ENCODE data around the gene TENM4. TPM values are rescaled to one million over a fixed set of nuclear protein-coding genes. Genes with fewer than 3 reads are reported as not detected.

Gene TENM4
- total and polyA plus RNA-seq, 4 experiments from 2014 or later: 0.25 to 0.28 TPM; not detected in 2

GRCh38 chr11:78791254-78791653 lies 649.6 kb downstream of the TENM4 start:
- CTCF ChIA-PET (ENCODE audit: partially characterized antibody): no interaction called here
- H3K9me3 ChIP-seq (ENCODE audit: control insufficient read depth in 1 of 2, low read length in 2 of 2): no peaks in the 10 kb centered on the region
- H3K4me3 Mint-ChIP-seq: no peak overlapping the region
- H3K4me1 ChIP-seq (ENCODE audit: insufficient read depth, low read length): no peaks in the 10 kb centered on the region
- no peak overlapping the region for H3K27ac ChIP-seq (ENCODE audit: low read depth, low read length)
- no peaks in the 10 kb centered on the region for H3K36me3 Mint-ChIP-seq
- no peak overlapping the region for H3K27ac Mint-ChIP-seq
- H3K27me3 ChIP-seq (ENCODE audit: insufficient read depth, low read length): no peaks in the 10 kb centered on the region
- peaks cover 0 to 2% (median 0%) of the 10 kb centered on the region in 8 donors for H3K9me3 Mint-ChIP-seq
- H3K4me3 ChIP-seq (ENCODE audit: low read length in 2 of 2): no peak overlapping the region
- H3K27me3 Mint-ChIP-seq: no peaks in the 10 kb centered on the region
- intact Hi-C loops (cut with micrococcal nuclease): no loop called here
- no peaks in the 10 kb centered on the region for H3K4me1 Mint-ChIP-seq
- POLR2A ChIA-PET (ENCODE audit: partially characterized antibody): no interaction called here
- DNase-seq: no peak
- no peaks in the 10 kb centered on the region for H3K36me3 ChIP-seq (ENCODE audit: insufficient read depth, low read length)

- Mint-ChIP-seq H3K36me3 (no peaks in the 10 kb centered on the region), H3K27ac (no peak overlapping the region), H3K27me3 (peaks cover 0 to under 1% of the 10 kb centered on the region in 2 donors), H3K4me3 (no peak overlapping the region), H3K9me3 (peaks cover 0 to 2% (median 0%) of the 10 kb centered on the region in 8 donors), H3K4me1 (no peaks in the 10 kb centered on the region)
- H3K9me3 ChIP-seq (ENCODE audit: control insufficient read depth in 1 of 2, low read length in 2 of 2): no peaks in the 10 kb centered on the region
- H3K36me3 ChIP-seq (ENCODE audit: insufficient read depth, low read length): no peaks in the 10 kb centered on the region
- H3K4me3 ChIP-seq (ENCODE audit: low read length in 2 of 2): no peak overlapping the region
- ChIA-PET CTCF (ENCODE audit: partially characterized antibody) (no interaction called here), POLR2A (ENCODE audit: partially characterized antibody) (no interaction called here)
- no peak overlapping the region for H3K27ac ChIP-seq (ENCODE audit: low read depth, low read length)
- intact Hi-C loops (cut with micrococcal nuclease): no loop called here
- H3K27me3 ChIP-seq (ENCODE audit: insufficient read depth, low read length): no peaks in the 10 kb centered on the region
- DNase-seq: no peak
- H3K4me1 ChIP-seq (ENCODE audit: insufficient read depth, low read length): no peaks in the 10 kb centered on the region
These were observed 650.0 kb downstream of the TENM4 start for GRCh38 chr11:78790784-78791183.

GRCh38 chr11:78789375-78789774 lies 651.5 kb downstream of the TENM4 start:
- H3K27ac ChIP-seq (ENCODE audit: low read depth, low read length): no peak overlapping the region
- Mint-ChIP-seq H3K36me3 (no peaks in the 10 kb centered on the region), H3K27me3 (peaks cover 1 to 4% of the 10 kb centered on the region in 2 donors), H3K4me3 (no peak overlapping the region), H3K9me3 (peaks cover 0 to 2% (median 0%) of the 10 kb centered on the region in 8 donors), H3K4me1 (no peaks in the 10 kb centered on the region), H3K27ac (no peak overlapping the region)
- POLR2A ChIA-PET (ENCODE audit: partially characterized antibody): no interaction called here
- intact Hi-C loops (cut with micrococcal nuclease): no loop called here
- no peaks in the 10 kb centered on the region for H3K36me3 ChIP-seq (ENCODE audit: insufficient read depth, low read length)
- H3K27me3 ChIP-seq (ENCODE audit: insufficient read depth, low read length): no peaks in the 10 kb centered on the region
- H3K4me3 ChIP-seq (ENCODE audit: low read length in 2 of 2): no peak overlapping the region
- no peaks in the 10 kb centered on the region for H3K9me3 ChIP-seq (ENCODE audit: control insufficient read depth in 1 of 2, low read length in 2 of 2)
- CTCF ChIA-PET (ENCODE audit: partially characterized antibody): no interaction called here
- DNase-seq: no peak
- H3K4me1 ChIP-seq (ENCODE audit: insufficient read depth, low read length): no peaks in the 10 kb centered on the region

- H3K36me3 Mint-ChIP-seq: no peaks in the 10 kb centered on the region
- H3K9me3 Mint-ChIP-seq: peaks cover 0 to 2% (median 0%) of the 10 kb centered on the region in 8 donors
- Histone ChIP-seq H3K27ac (ENCODE audit: low read depth, low read length) (no peak overlapping the region), H3K27me3 (ENCODE audit: insufficient read depth, low read length) (no peaks in the 10 kb centered on the region), H3K36me3 (ENCODE audit: insufficient read depth, low read length) (no peaks in the 10 kb centered on the region), H3K4me1 (ENCODE audit: insufficient read depth, low read length) (no peaks in the 10 kb centered on the region), H3K4me3 (ENCODE audit: low read length in 2 of 2) (no peak overlapping the region), H3K9me3 (ENCODE audit: control insufficient read depth in 1 of 2, low read length in 2 of 2) (no peaks in the 10 kb centered on the region)
- intact Hi-C loops (cut with micrococcal nuclease): no loop called here
- peaks cover 4% of the 10 kb centered on the region in 2 donors for H3K27me3 Mint-ChIP-seq
- POLR2A ChIA-PET (ENCODE audit: partially characterized antibody): no interaction called here
- no peak overlapping the region for H3K27ac Mint-ChIP-seq
- no peak for DNase-seq
- no peaks in the 10 kb centered on the region for H3K4me1 Mint-ChIP-seq
- CTCF ChIA-PET (ENCODE audit: partially characterized antibody): no interaction called here
- no peak overlapping the region for H3K4me3 Mint-ChIP-seq
These were observed 652.3 kb downstream of the TENM4 start for GRCh38 chr11:78788533-78788932.

- no peaks in the 10 kb centered on the region for H3K4me1 Mint-ChIP-seq
- no peak overlapping the region for H3K4me3 ChIP-seq (ENCODE audit: low read length in 2 of 2)
- H3K27ac Mint-ChIP-seq: no peak overlapping the region
- intact Hi-C loops (cut with micrococcal nuclease): no loop called here
- no peaks in the 10 kb centered on the region for H3K36me3 ChIP-seq (ENCODE audit: insufficient read depth, low read length)
- ChIA-PET CTCF (ENCODE audit: partially characterized antibody) (no interaction called here), POLR2A (ENCODE audit: partially characterized antibody) (no interaction called here)
- no peaks in the 10 kb centered on the region for H3K9me3 ChIP-seq (ENCODE audit: control insufficient read depth in 1 of 2, low read length in 2 of 2)
- H3K27me3 ChIP-seq (ENCODE audit: insufficient read depth, low read length): no peaks in the 10 kb centered on the region
- peaks cover 0 to 2% (median 0%) of the 10 kb centered on the region in 8 donors for H3K9me3 Mint-ChIP-seq
- no peaks in the 10 kb centered on the region for H3K36me3 Mint-ChIP-seq
- H3K4me3 Mint-ChIP-seq: no peak overlapping the region
- H3K4me1 ChIP-seq (ENCODE audit: insufficient read depth, low read length): no peaks in the 10 kb centered on the region
- H3K27me3 Mint-ChIP-seq: peaks cover 4% of the 10 kb centered on the region in 2 donors
- H3K27ac ChIP-seq (ENCODE audit: low read depth, low read length): no peak overlapping the region
- no peak for DNase-seq
These were observed 653.1 kb downstream of the TENM4 start for GRCh38 chr11:78787696-78788095.

- ChIA-PET CTCF (ENCODE audit: partially characterized antibody) (interaction anchor here (1.4 kb wide), 1 partner anchor 11 kb away, joined by 4 read pairs; no protein-coding TSS in a partner anchor), POLR2A (ENCODE audit: partially characterized antibody) (no interaction called here)
- intact Hi-C loops (cut with micrococcal nuclease): no loop called here
- peaks cover 4 to 5% of the 10 kb centered on the region in 2 donors for H3K27me3 Mint-ChIP-seq
- peaks cover 0 to 2% (median 0%) of the 10 kb centered on the region in 8 donors for H3K9me3 Mint-ChIP-seq
- H3K4me3 Mint-ChIP-seq: no peak overlapping the region
- H3K9me3 ChIP-seq (ENCODE audit: control insufficient read depth in 1 of 2, low read length in 2 of 2): no peaks in the 10 kb centered on the region
- H3K4me1 Mint-ChIP-seq: no peaks in the 10 kb centered on the region
- no peak overlapping the region for H3K27ac Mint-ChIP-seq
- H3K36me3 ChIP-seq (ENCODE audit: insufficient read depth, low read length): no peaks in the 10 kb centered on the region
- H3K27me3 ChIP-seq (ENCODE audit: insufficient read depth, low read length): no peaks in the 10 kb centered on the region
- no peaks in the 10 kb centered on the region for H3K36me3 Mint-ChIP-seq
- H3K4me1 ChIP-seq (ENCODE audit: insufficient read depth, low read length): no peaks in the 10 kb centered on the region
- no peak overlapping the region for H3K27ac ChIP-seq (ENCODE audit: low read depth, low read length)
- DNase-seq: no peak
- H3K4me3 ChIP-seq (ENCODE audit: low read length in 2 of 2): no peak overlapping the region
These were observed 654.1 kb downstream of the TENM4 start for GRCh38 chr11:78786746-78787145.

- CTCF ChIA-PET (ENCODE audit: partially characterized antibody): interaction anchor here (1.4 kb wide), 1 partner anchor 12 kb away, joined by 4 read pairs; no protein-coding TSS in a partner anchor
- Mint-ChIP-seq H3K4me1 (no peaks in the 10 kb centered on the region), H3K9me3 (peaks cover 0 to 2% (median 0%) of the 10 kb centered on the region in 8 donors), H3K36me3 (no peaks in the 10 kb centered on the region), H3K27ac (no peak overlapping the region), H3K4me3 (no peak overlapping the region), H3K27me3 (peaks cover 4 to 5% of the 10 kb centered on the region in 2 donors)
- Histone ChIP-seq H3K9me3 (ENCODE audit: control insufficient read depth in 1 of 2, low read length in 2 of 2) (no peaks in the 10 kb centered on the region), H3K36me3 (ENCODE audit: insufficient read depth, low read length) (no peaks in the 10 kb centered on the region), H3K4me3 (ENCODE audit: low read length in 2 of 2) (no peak overlapping the region), H3K27ac (ENCODE audit: low read depth, low read length) (no peak overlapping the region), H3K27me3 (ENCODE audit: insufficient read depth, low read length) (no peaks in the 10 kb centered on the region), H3K4me1 (ENCODE audit: insufficient read depth, low read length) (no peaks in the 10 kb centered on the region)
- POLR2A ChIA-PET (ENCODE audit: partially characterized antibody): no interaction called here
- no peak for DNase-seq
- intact Hi-C loops (cut with micrococcal nuclease): no loop called here
These were observed 654.7 kb downstream of the TENM4 start for GRCh38 chr11:78786086-78786485.

Measured in CD4-positive, alpha-beta memory T cell (primary cell).